ENCODE data around the gene VCAN. TPM values are rescaled to one million over a fixed set of nuclear protein-coding genes. Genes with fewer than 3 reads are reported as not detected.

VCAN gene
- total RNA-seq, 2 experiments from 2014 or later = under 0.01 TPM; not detected in 1

DNA sequence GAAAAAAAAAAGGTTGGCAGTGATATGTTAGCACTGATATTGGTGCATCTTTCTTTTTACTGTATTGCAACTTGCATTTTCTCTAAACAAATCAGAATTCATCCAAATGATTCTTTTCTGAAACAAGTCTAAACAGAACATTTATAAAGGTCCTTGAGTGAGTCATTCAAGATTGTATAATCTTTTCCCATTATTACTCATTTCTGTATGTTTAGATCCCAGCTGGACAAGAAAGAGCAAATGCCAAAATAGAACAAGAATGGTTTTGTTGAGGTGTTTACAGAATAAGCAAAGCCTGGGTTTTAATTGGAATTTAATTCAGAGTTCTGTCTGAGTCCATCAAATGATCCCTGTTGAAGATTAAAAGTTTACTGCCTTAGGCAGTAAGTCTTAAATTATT, 112.3 kb downstream of the VCAN start:
- Histone ChIP-seq H4K20me1 (ENCODE audit: insufficient read depth, low read length) (no peaks in the 10 kb centered on the region), H3K4me3 (ENCODE audit: low read depth, low read length, poor library complexity, severe bottlenecking) (no peak overlapping the region), H3K27ac (ENCODE audit: low read depth, low read length, poor library complexity, severe bottlenecking) (no peak overlapping the region), H3K9me3 (ENCODE audit: low read length) (no peaks in the 10 kb centered on the region), H3K36me3 (ENCODE audit: insufficient read depth, low read length) (no peaks in the 10 kb centered on the region), H2AFZ (ENCODE audit: low read length) (no peak overlapping the region), H3K4me2 (ENCODE audit: low read length) (no peak overlapping the region), H3K9me2 (ENCODE audit: insufficient read depth, low read length) (no peaks in the 10 kb centered on the region), H3K4me1 (ENCODE audit: insufficient read depth, low read length, poor library complexity, severe bottlenecking) (no peaks in the 10 kb centered on the region), H3K79me2 (ENCODE audit: insufficient read depth, low read depth, low read length) (no peaks in the 10 kb centered on the region)
- no TSS peak for BruUV-seq (replicated peaks)
- no peak for DNase-seq (ENCODE audit: low spot score)
- POLR2A ChIA-PET = no interaction called here
- no peak for TF ChIP-seq EZH2phosphoT487 (IDR thresholded peaks at IDR 0.05; ENCODE audit: borderline replicate concordance, low read depth, low read length)
- TF ChIP-seq, protein P1, sequence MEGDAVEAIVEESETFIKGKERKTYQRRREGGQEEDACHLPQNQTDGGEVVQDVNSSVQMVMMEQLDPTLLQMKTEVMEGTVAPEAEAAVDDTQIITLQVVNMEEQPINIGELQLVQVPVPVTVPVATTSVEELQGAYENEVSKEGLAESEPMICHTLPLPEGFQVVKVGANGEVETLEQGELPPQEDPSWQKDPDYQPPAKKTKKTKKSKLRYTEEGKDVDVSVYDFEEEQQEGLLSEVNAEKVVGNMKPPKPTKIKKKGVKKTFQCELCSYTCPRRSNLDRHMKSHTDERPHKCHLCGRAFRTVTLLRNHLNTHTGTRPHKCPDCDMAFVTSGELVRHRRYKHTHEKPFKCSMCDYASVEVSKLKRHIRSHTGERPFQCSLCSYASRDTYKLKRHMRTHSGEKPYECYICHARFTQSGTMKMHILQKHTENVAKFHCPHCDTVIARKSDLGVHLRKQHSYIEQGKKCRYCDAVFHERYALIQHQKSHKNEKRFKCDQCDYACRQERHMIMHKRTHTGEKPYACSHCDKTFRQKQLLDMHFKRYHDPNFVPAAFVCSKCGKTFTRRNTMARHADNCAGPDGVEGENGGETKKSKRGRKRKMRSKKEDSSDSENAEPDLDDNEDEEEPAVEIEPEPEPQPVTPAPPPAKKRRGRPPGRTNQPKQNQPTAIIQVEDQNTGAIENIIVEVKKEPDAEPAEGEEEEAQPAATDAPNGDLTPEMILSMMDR (conservative IDR thresholded peaks at IDR 0.05; ENCODE audit: low read length) = no peak
- CTCF ChIA-PET (ENCODE audit: unreplicated experiment) = no interaction called here
- intact Hi-C loops (cut with micrococcal nuclease; ENCODE audit: unreplicated experiment) = no loop called here

DNA sequence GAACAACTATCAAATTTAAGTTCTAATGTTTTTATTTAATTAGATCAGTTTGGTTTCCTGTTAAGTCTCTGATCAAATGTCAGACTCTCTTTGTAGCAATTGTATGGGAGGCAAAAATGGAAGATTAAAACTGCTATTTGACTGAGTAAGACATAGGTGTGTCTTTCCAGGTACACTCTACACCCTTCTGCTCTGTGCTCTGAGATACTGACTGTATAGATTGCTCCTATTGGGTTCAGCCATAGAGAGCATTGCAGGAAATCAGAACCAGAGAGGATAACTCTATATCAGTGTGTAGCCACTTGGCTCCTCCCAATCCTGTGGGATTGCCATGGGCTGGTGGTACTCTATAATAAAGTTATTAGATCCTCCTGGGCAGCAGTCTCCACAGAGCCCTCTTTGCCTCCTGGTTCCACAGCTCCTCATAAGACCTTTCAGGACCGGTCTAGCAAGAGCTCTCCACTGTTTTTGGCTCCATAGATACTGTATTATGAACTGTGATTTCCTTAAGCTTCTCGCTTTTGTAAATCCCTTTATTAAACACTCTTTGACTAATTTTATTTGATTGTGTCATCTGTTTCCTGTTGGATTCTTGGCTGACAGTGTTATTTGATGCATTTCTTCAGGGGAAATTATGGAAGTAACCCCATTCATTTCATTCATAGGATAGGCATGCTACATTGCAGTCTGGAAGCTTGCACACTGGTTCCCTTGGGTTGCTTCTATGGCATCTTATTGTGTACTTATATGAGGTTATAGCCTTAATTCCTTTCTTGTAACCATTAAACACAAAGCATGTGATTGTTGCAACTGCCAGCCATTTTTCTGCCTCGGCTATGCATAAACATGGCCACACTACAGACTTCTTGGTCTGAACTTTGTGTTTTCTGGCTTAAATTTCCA, 115.6 kb downstream of the VCAN start:
- DNase-seq (ENCODE audit: low spot score) = no peak
- Histone ChIP-seq H3K9me3 (ENCODE audit: low read length) (no peaks in the 10 kb centered on the region), H3K79me2 (ENCODE audit: insufficient read depth, low read depth, low read length) (no peaks in the 10 kb centered on the region), H4K20me1 (ENCODE audit: insufficient read depth, low read length) (no peaks in the 10 kb centered on the region), H3K4me2 (ENCODE audit: low read length) (no peak overlapping the region), H3K36me3 (ENCODE audit: insufficient read depth, low read length) (no peaks in the 10 kb centered on the region), H2AFZ (ENCODE audit: low read length) (no peak overlapping the region), H3K9me2 (ENCODE audit: insufficient read depth, low read length) (no peaks in the 10 kb centered on the region), H3K4me3 (ENCODE audit: low read depth, low read length, poor library complexity, severe bottlenecking) (no peak overlapping the region), H3K27ac (ENCODE audit: low read depth, low read length, poor library complexity, severe bottlenecking) (no peak overlapping the region), H3K4me1 (ENCODE audit: insufficient read depth, low read length, poor library complexity, severe bottlenecking) (no peaks in the 10 kb centered on the region)
- TF ChIP-seq, protein P1 (conservative IDR thresholded peaks at IDR 0.05; ENCODE audit: low read length) = no peak
- no peak for TF ChIP-seq EZH2phosphoT487 (IDR thresholded peaks at IDR 0.05; ENCODE audit: borderline replicate concordance, low read depth, low read length)
- intact Hi-C loops (cut with micrococcal nuclease; ENCODE audit: unreplicated experiment) = no loop called here
- POLR2A ChIA-PET = interaction anchor here (0.6 to 0.7 kb wide), 2 partner anchors 29 to 154 kb away, joined by 3 to 4 read pairs; no protein-coding TSS in a partner anchor
- no TSS peak for BruUV-seq (replicated peaks)
- CTCF ChIA-PET (ENCODE audit: unreplicated experiment) = no interaction called here

DNA sequence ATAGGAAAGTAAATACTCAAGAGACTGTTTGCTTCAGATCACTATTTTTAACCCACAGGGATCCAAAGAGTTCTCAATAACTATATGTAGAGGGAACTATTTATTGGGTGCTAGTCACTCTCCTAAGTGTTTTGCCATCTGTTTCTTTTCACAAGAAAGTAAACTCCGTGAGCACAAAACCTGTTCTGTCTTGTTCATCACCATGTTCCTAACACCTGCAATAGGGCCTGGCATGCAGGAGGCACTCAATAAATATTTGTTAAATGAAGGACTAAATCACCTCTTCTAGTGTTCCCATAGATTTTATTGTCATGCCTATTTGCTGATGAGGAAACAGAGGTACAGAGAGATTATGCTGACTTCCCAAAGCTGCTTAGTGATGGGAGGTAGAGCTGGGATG, 118.2 kb downstream of the VCAN start:
- no peak for TF ChIP-seq EZH2phosphoT487 (IDR thresholded peaks at IDR 0.05; ENCODE audit: borderline replicate concordance, low read depth, low read length)
- TF ChIP-seq, protein P1 (conservative IDR thresholded peaks at IDR 0.05; ENCODE audit: low read length) = no peak
- Histone ChIP-seq H3K4me3 (ENCODE audit: low read depth, low read length, poor library complexity, severe bottlenecking) (no peak overlapping the region), H3K4me2 (ENCODE audit: low read length) (no peak overlapping the region), H3K9me3 (ENCODE audit: low read length) (no peaks in the 10 kb centered on the region), H3K36me3 (ENCODE audit: insufficient read depth, low read length) (no peaks in the 10 kb centered on the region), H3K9me2 (ENCODE audit: insufficient read depth, low read length) (no peaks in the 10 kb centered on the region), H3K27ac (ENCODE audit: low read depth, low read length, poor library complexity, severe bottlenecking) (no peak overlapping the region), H2AFZ (ENCODE audit: low read length) (no peak overlapping the region), H3K4me1 (ENCODE audit: insufficient read depth, low read length, poor library complexity, severe bottlenecking) (no peaks in the 10 kb centered on the region), H3K79me2 (ENCODE audit: insufficient read depth, low read depth, low read length) (no peaks in the 10 kb centered on the region), H4K20me1 (ENCODE audit: insufficient read depth, low read length) (no peaks in the 10 kb centered on the region)
- BruUV-seq (replicated peaks) = no TSS peak
- intact Hi-C loops (cut with micrococcal nuclease; ENCODE audit: unreplicated experiment) = no loop called here
- no peak for DNase-seq (ENCODE audit: low spot score)
- CTCF ChIA-PET (ENCODE audit: unreplicated experiment) = no interaction called here
- POLR2A ChIA-PET = interaction anchor here (0.6 kb wide), 1 partner anchor 364 kb away, joined by 3 read pairs; no protein-coding TSS in a partner anchor
